ENCODE measurements around the gene GALNT4. TPM values are rescaled to one million over a fixed set of nuclear protein-coding genes. Genes with fewer than 3 reads are reported as not detected.

The GALNT4 gene
- total RNA-seq, 1 experiment from 2014 or later, result 23.3 TPM

Other genes starting within 250 kb of the GALNT4 start
- 233 and 289 TPM in 2 replicates for gene DUSP6, start 172.3 kb downstream of the GALNT4 start, total RNA-seq (2014; rRNA removed; shearing (Covaris generic))
- gene POC1B, start 1.3 kb upstream of the GALNT4 start, total RNA-seq (2014; rRNA removed; shearing (Covaris generic)), result 58.7 and 72.0 TPM in 2 replicates
- gene ATP2B1, start 184.0 kb upstream of the GALNT4 start, total RNA-seq (2014; rRNA removed; shearing (Covaris generic)), result 9.0 and 12.7 TPM in 2 replicates